Fibroblast of skin of right quadriceps (primary cell): Measurements from ENCODE around the gene INTS1.

ENCODE experiments used
- DNase-seq: peaks from one replicate; pipeline ENCODE4 v3.0.0-alpha.2; 2013

The INTS1 gene

DNA sequence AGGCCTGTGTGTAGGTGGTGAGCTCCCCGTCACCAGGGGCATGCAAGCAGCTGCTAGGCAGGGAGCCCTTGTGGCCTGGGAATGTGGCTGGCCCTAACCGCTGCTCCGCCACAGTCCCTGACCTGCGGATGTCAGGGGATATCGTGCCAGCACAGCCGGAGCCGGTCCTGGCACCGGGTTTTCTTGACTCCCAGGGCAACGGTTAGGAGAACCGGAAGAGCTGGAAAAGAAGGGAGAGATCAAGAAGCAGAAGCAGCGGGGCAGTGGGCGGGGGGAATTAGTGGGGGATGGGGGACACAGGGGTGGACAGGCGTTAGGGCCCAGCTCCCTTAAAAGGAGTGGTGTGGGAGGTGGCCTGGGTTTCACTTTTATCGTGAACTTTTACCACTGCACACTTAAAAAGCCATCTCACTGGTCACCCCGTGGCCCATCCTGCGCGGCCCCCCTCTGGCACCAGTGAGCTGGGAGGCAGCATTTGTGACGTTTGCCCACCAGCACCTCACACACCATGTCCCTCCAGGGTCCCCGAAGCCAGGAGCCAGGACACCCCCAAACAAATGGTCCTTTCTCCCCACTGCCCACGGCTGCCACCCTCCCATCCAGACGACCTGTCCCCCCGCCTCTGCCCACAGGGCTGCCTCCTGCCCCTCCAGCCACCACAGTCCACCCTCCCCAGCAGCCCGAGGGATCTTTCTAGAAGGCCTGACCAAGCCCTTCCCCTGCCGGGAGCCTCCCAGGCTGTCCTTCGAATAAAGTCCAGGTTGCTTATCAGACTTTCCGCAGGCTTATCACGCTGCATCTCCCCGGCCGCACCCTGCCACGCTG, 43.2 kb downstream of the INTS1 start:
- DNase-seq: peak; percentile 29

DNA sequence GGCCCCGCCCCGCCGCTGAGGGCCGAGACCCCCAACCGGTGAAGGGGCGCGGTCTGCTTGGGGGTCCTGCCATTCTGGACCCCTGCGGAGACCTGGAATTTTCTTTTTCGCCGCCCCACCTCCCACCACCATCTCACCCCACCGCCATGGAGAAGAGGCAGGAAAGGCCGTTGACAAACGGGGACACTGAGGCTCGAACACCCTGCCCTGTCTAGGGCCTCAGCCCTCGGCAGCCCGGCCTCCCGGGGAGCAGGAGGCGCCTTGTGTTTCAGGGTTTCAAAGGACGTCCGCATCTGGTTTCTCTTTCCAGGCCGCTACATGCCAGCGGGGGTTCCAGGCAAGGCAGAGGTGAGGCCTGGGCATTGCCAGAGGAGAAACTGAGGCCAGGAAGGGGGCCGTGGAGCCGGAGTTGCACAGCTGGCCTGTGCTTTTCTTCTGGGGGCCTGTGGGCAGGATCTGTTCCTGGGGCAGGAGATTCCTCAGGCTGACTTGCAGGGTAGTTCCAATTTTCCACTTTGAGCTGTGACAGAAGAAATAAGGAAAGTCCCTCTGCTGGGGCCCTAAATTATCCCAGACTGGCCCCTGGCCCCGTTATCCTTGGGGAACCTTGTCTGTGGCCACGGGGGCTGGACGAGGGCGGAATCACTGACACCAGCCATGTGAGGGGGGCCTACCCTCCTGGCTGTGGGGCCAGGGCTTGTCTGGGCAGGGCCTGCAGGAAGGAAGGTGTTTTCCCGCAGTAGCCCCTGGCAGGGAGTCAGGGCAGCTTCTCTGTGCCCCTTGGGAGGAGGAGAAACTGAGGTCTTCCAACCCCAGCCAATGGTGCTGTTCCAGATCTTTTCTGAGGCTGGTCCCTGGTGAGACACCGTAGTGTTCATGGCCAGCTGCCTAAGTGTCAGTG, 44.0 kb downstream of the INTS1 start:
- DNase-seq: no peak

DNA sequence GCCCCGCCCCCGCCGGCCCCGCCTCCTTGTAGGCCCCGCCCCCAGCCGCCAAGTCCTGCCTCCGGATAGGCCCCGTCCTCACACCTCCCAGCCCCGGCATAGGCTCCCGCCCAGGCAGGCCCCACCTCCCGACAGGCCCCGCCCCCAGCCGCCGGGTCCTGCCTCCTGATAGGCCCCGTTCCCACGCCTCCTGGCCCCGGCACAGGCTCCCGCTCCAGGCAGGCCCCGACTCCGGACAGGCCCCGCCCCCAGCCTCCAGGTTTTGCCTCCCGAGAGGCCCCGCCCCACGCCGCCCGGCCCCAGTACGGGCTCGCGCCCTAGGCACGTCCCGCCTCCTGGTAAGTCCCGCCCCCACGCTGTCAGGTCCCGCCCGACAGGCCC, 44.7 kb downstream of the INTS1 start:
- peak; percentile 99 for DNase-seq

DNA sequence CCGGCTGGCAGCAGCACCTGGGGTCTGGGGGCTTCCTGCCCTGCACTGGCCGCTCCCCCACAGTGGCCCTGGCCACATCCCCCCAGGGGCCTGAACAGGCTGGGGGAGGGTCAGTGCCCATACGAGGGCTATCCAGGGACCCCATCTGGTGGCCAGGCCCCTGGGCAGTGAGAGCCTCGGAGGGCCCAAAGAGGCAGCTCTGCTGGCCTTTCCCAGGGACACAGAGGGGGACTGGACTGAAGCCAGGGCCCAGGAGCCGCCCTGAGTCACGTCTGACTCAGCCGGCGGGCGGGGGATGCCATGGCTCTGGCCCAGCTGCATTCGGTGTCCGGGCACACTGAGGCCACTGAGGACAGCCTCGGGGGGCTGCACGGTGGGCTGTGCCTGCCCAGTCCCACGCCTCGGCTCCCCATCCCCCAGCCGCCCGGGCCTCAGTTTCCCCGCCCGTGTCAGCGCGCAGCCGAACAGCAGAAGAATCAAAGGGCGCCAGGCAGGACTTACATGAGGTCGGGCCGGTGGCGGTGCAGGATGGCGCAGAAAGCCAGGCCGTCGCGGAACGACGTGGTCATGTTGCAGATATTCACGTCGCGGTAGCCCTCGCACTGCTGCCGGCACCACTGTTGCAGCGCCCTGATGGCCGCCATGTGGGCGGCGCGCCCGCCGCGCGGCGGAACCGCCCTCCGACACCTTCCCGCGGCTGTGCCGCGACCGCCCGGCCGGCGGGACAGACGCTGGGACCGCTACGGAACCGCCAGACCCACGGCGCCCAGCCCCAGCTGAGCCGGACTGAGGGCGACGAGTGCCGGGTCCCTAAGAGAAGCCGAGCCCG, 45.3 kb downstream of the INTS1 start, which contains the start of gene MICALL2:
Gene MICALL2 (minus strand): TSS at position 788 of the 829 bp plus-strand sequence. CDS start 144 bp downstream, at position 644.
- DNase-seq: peak; percentile 87

DNA sequence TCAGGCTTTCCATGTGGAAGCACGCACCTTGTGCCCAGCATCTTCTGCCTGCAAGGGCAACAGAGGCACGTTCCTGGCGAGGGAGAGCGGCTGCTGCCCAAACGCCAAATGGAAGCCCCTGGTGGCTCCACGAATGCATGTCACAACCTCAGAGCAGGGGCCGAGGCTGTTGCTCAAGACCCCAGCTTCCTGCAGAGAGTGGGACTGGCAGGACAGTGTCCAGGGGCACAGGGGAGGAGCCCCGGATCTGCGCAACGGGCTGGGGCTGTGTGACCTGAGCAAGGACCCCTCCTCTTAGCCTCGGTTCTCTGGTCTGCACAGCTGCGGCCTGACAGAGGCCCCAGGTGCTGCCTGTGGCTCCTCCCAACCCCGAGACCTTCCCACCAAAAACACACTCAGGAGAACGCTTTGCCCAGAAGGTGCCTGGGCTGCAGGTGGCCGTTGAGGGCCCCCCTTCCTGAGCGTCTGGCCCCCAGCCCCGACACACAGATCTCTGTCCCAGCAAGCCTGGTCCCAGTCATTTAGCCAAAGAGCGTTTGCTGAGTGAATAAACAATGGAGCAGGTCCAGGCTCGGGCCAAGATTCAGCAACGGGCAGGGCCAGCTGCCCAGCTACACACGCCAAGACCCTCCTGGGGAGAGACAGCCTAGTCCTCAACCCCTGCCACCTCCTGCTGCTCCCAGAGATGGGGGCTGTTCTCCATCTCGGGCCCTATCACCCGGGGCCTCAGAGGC, 46.1 kb downstream of the INTS1 start:
- no peak for DNase-seq

DNA sequence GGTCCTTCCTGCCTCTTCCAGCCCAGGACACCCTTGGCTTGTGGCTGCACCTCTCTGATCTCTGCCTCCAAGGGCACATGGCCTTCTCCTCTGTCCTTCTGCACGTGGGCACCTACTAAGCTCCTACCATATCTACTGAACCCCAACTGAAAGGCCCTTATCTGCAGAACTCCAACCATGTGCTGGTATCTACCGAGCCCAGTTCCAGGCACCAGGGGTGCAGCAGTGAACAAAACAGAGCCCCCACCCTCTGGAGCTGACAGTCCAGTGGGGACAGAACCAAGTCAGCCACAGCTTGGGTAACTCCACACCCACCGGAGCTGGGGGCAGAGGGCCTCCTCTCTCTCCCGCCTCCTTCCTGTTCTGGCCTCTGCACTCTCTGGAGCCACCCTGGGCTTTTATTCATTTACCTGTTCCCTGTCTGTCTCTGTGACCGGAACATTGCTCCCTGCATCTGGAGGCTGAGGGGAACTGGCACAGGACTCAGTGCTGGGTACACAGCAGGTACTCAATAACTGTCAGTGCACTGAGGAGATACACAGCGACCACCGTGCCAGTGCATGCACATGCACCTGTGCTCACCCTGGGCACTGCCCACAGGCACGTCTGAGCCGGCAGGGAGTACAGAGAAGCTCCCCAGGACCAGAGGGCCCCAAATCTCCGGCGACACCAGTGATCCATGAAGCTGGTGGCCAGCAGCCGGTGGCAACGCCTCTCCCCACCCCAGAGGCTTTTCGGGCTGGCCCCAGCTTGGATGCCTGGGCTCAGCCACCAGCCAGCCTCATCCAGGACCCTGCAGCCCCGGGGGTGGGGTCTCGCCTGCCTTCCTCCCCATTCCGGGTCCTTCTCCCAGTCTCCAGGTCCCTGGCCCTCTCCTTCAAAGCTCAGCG, 46.9 kb downstream of the INTS1 start:
- no peak for DNase-seq

DNA sequence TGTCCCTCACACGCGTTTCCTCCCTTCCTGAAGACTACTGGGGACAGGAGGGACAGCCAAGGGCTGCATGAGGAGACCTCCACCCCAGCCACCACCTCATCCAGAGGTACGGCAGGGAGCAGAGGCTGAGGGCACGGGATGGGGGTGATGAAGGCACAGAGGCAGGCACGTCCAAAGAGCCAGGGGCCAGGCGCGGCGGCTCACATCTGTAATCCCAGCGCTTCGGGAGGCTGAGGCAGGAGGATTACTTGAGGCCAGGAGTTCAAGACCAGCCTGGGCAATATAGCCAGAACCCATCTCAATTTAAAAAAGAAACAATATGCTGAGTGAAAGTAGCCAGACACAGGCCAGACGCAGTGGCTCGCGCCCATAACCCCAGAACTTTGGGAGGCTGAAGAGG, 48.2 kb downstream of the INTS1 start:
- no peak for DNase-seq

DNA sequence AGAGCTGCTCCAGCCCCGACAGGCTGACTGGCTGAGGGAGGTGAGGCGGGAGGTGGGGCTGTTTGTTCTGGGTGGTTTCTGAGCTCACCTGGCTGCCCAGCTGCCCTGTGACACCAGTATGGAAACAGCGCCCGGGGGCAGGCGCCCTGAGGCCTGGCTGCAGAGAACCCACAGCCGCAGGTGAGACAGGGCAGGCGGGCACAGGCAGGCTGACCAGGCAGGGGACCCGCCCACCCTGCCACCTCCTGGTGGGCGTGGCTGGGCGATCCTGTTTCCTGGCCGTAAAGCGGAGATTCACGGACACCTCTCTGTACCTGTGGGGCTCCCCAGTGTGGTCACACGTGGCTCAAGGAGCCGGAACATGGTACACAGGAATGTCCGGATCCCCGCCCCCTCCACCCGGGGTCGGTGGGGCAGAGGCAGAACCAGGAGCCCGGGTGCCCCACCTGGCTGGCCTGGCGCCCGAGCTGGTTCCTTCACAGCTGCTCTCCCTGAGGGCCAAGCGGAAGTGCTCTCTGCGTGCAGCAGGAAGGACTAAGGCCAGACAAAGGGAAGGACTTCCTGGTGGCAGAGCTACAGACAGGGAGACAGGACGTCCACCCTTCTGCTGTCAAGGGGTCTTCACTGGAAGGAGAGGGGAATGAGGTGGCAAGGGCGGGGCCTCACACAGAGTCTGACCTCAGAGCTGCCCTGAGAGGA, 48.8 kb downstream of the INTS1 start:
- DNase-seq: no peak

DNA sequence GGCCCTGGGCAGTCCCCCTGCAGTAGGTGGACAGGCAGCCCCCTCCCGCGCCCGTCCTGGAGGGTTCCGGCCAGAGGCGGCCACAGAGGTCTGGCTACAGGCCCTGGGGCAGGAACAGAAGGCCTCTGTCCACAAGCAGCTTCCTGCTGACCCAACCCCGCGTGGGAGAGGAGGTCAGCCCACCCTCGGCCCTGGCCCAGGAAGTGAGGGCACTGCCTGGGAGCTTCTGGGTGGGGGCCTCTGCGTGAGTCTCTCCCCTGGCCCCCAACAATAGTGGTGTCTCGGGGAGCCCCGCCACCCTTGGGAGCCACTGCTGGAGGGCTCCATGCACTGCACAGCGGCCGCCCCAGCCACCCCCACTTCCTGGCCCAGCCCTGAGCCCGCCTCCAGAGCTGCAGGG, 49.6 kb downstream of the INTS1 start:
- DNase-seq: no peak

DNA sequence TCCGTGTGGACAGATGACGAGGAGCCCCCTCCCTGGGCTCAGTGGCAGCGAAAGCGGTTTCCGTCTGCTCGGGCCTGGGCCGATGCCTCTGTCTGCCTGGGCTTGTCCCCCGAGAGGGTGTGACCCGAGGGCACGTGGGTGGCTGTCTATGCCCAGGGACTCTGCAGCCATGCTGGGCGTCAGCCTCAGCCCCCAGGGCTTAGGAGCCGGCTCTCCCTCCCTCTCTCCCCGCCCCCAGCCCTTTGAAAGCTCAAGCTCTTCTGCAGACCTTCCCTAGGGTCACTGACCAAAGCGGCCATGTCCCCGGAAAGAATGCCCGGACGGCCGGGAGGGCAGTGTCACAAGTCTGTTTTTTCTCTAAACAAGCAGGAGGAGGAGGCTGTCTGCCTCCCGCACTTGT, 52.0 kb downstream of the INTS1 start:
- DNase-seq: no peak

DNA sequence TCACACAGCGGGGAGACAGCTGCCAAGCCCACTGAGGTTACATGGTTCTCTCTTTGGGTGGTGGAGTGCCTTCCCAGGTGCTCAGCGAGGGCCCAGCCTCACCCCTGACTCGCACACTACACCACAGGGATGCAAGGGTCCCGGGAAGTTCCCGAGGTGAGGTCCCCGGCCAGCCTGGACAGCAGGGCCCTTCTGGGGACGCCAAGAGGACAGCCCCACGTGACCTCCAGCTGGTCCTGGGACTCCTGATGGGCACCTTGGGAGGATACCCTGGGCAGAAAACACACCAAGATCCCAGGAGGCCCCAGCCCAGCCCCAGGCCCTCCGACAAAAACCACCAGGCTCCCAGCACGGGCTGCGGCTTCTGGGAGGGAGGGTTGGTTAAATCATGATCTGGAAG, 53.2 kb downstream of the INTS1 start:
- DNase-seq: no peak

DNA sequence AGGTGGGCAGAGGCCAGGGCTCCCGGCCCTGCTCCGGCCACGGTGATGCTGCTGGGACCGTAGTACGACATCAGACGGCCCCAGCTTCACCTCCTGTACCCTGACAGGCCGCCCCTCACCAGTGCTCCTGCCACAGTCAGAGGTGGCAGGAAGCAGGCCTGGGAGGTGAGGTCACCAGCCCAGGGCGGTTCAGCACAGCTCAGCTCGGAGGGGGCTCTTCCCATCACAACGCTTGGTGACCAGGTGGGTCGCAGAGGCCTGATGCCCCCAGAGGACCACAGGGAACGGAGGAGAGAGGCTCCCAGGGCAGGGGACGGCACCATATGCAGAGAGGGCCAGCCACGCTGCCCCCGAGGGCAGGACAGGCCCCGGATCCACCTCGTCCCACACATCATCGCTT, 53.8 kb downstream of the INTS1 start:
- no peak for DNase-seq

DNA sequence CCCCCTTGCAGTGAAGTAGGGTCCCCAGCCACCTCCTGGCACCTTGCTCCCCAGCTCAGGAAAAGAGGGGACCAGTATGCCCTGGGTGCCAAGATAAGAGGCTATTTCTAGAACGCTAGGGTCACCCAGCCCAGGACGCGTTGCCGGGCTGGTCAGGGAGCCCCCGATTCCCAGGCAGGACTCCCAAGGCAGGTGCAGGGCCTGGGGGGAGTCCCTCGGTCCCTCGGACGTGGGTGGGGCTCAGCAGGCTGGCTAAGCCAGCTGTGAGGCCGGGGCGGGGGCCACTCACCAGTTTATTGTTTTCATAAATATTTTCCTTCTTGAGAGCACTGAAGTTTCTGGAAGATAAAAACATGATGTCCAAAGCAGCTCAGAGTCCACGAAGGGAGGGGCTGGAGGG, 54.2 kb downstream of the INTS1 start:
- DNase-seq: no peak

DNA sequence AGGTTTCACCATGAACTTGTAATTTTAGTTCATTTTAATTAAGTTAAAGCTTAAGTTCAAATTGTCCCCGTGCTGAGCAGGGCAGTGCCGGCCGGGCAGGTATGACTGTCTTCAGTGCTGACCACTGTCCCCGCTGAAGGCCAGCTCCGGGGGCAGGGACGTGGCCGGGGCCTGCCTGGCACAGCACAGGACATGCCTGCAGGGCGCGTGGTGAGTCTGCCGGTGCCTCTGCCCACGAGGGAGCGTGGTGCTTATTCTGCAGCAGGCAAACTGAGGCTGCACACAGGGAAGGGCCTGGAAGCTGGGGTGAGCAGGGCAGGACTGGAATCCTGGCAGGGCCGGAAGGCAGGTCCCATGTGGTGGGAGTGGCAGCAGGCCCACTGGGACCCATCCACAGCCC, 54.7 kb downstream of the INTS1 start:
- no peak for DNase-seq

DNA sequence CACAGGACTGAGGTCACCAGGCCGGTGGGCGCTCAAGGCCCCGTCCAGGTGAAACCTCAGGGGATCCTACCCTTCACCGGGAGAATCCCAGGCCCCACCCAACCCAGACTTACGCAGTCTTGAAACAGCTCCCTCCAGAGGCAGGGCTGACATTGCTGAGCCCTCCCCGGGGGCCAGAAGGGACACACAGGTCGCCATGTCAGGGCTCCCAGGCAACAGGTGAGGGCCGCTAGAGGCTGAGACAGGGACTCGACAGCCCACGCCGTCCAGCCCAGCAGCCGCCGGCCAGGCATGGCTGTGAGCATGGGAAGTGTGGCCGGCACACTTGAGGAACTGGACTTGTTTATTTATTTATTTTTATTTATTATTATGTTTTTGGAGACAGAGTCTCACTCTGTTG, 55.2 kb downstream of the INTS1 start:
- DNase-seq: no peak

DNA sequence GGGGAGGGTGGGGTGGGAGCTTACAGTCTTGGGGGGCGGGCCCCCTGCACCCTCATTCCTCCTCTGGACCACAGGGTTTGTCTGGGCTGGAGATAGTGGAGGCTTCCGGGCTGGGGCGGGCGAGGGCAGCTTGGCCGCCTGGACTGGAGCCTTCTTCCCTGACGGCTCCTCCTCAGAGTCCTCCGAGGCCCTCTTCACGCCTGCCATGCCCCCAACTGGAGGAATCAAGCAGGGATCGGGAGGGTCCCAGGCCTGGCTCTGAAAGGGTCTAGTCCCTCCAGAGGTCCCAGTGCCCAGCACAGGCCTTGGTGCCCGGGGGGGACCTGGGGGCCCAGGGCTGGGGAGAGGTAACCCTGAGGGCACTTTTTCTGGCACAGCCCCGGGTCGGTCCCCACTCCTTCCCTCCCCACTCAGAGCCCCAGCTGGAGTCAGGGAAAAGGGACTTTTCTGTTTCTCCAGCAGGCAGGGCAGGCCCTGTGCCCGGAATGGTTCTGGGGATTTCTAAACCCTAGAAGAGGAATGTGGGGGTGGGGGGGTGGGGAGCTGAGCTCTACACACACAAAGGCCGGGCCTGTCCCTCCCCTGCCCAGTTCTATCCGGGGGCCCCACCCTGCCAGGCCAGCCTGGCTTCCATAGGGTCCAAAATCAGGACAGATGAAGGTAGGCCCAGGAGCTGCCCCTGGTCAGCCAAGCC, 56.5 kb downstream of the INTS1 start:
- no peak for DNase-seq

DNA sequence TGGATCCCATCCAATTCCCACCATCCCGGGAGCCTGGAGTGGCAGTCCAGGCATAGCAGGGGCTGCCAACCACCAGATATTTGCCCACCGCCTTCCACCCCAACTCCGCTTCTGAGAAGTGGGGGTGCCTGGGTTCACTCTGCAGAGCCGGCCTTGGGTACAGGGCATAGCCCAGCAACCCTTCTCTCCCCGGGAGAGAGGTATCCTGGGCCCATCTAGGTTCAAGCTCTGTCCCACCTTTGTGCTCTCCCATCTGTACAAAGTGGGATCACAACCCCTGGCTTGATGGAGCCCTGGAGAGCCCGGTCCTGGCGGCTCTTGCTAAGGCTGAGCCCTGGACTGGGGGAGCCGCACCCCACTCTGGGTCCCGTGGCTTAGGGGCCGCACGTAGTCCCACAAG, 57.1 kb downstream of the INTS1 start:
- DNase-seq: no peak

DNA sequence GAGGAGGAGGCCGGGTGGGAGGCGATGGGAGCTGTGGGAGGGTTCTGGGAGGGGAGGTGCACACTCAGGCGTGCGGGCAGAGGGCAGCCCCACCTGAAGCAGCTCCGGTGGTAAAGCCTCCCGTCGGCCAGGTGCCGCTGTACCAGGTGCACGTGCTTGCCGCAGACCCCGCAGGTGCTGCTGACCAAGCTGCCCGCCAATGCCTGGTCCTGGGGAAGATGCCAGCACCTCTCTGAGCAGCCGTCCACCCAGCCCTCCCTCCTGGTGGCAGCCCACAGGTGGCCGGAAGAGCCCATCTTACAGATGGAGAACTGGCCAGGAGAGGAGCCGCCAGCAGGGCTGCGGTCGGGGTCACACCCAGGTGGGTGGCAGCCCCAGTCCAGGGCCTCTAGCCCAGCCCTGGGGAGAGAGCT, 57.6 kb downstream of the INTS1 start:
- no peak for DNase-seq

DNA sequence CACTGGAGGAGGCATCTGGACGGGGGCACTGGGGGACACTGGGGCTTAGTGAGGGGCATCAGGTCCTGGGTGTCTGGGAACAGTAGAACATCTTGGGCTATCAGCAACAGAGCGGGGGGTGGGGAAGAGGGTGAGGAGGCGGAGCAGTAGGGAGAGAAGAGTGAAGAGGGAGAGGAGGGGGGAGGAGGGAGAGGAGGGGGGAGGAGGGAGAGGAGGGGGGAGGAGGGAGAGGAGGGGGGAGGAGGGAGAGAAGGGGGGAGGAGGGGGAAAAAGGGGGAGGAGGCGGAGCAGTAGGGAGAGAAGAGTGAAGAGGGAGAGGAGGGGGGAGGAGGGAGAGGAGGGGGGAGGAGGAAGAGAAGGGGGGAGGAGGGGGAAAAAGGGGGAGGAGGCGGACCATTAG, 58.2 kb downstream of the INTS1 start:
- DNase-seq: peak; percentile 36

DNA sequence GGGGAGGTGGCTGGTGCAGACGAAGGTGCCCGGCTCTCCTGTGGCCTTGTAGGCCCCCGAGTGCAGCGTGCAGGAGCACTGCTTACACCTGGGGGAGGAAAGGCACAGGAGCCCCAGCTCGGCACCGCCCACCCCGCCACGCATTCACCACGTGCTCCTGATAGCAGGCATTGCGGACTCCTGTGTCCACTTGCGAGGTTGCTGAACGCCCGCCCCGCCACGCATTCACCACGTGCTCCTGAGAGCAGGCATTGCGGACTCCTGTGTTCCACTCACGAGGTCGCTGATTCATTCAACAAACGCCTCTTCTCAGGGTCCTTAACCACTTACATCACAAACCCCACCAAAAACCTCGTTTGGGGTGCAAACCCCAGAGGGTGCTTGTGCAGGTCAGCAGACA, 58.8 kb downstream of the INTS1 start:
- no peak for DNase-seq
